ENCODE data around the gene ANAPC15. TPM values are rescaled to one million over a fixed set of nuclear protein-coding genes. Genes with fewer than 3 reads are reported as not detected.

The ANAPC15 gene
- 13.7 and 32.2 TPM in 2 replicates for total RNA-seq

DNA sequence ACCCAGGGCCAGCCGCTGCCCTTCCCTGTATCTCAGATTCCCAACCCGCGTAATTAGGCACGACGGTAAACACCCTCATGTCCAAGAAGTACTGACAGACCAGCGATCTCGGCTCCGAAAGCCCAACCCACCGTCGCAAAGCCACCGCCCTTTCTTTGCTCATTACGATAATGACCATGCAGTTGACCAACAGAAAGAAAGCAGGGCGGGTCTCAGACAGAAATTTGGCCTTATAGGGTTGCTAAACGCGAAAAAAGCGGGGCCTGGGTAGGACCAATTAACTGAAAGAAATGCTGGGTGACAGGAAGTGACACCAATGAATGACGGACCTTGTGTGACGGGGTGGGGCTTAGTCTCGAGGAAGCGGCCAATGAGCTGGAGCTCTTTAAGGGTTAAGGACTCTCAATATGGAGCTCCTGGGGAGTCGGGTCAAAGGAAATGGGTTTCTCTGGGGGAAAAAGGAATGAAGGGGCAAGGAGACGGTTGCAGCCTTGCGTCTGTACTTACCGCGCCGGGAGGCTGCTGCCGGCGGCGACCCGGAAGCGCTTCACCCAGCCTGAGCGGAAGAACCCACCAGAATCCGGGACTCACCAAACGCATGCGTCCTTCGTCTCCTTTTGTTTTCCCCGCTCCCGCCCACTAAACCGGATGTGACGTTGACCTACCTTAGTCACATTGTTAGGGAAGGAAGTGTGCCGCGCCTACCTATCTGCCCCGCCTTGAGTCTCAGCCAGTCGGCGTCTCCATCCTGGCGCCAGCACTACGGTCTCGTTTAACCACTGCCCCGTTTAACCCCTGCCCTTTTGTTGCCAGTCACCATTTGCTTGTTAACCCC is at the start of gene ANAPC15:
TSS of gene ANAPC15 (minus strand) at position 553 of the 835 bp plus-strand sequence. CDS start 1,419 bp downstream, outside the sequence.

DNA sequence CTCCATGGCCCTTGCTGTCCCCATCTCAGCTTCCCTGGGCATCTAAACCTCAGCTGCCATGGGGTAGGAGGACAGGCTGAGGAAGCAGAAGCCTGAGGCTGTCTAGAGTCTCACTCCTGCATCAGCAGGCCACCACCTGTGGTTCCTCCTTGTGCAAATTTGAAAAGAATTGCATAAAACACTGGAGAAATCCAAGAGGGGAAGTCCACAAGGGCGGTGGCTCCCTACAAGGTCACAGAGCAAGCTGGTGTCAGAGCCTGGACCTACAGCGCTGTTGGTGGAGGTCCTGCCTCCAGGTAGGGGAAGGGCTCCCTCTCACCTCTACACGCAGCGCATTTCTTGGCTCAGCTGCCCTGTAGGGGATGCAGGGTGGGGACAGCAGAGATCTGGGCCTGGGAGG is 23.0 kb upstream of the ANAPC15 start, which contains the start of gene FOLR3:
TSS of gene FOLR3 (plus strand) at position 253 of the 400 bp plus-strand sequence. CDS start 228 bp downstream, outside the sequence.

DNA sequence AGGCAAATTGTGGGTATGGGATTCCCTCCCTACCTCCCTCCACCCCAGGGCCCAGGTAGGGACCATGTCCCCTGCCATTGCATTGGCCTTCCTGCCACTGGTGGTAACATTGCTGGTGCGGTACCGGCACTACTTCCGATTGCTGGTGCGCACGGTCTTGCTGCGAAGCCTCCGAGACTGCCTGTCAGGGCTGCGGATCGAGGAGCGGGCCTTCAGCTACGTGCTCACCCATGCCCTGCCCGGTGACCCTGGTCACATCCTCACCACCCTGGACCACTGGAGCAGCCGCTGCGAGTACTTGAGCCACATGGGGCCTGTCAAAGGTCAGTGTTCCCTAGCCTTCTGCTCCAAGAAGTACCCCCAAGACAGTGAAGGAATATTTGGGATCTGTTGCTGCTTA is 6.6 kb downstream of the ANAPC15 start, which contains the start of gene TOMT:
TSS of gene TOMT (plus strand) at position 37 of the 400 bp plus-strand sequence. CDS start at position 65, 28 bp downstream.

DNA sequence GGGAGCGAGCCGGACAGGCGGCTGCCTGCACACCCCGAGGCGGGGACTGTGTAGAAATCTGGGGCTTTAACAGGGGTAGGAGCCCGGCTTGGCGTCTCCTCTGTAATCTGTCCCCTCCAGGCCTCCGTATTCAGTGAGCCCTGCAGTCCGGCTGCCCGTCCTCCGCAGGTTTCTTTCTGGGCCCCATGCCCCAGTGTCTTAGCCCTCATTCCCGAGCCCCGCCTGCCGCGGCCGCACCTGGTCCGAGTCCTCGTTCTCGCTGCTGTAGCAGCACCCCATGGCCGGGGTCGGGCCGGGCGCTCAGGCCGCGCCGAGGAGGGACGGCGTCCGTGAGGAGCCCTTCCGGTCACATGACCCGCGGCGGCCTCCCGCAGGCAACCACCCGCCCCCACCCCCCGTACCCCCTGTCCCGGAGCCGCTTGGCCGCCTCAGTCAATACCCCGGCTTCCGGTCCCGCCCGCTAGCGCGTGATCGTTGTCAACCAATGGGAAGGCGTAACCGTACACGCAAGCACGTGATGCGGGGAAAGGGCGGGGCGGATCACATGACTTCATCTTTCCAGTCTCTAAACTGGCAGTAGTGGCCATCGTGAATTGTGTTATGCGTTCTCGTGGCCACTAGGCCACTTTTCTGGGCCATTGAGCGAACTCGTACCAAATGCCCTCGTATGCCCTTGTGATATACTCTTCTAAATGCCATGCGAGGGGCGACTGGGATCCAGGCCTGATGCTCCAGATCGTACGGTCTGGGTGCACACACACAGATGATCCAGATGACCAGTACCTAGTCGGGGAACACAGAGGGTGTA is 9.3 kb downstream of the ANAPC15 start, which contains the start of gene LAMTOR1:
TSS of gene LAMTOR1 (minus strand) at position 352 of the 808 bp plus-strand sequence. CDS start at position 279, 73 bp downstream.

DNA sequence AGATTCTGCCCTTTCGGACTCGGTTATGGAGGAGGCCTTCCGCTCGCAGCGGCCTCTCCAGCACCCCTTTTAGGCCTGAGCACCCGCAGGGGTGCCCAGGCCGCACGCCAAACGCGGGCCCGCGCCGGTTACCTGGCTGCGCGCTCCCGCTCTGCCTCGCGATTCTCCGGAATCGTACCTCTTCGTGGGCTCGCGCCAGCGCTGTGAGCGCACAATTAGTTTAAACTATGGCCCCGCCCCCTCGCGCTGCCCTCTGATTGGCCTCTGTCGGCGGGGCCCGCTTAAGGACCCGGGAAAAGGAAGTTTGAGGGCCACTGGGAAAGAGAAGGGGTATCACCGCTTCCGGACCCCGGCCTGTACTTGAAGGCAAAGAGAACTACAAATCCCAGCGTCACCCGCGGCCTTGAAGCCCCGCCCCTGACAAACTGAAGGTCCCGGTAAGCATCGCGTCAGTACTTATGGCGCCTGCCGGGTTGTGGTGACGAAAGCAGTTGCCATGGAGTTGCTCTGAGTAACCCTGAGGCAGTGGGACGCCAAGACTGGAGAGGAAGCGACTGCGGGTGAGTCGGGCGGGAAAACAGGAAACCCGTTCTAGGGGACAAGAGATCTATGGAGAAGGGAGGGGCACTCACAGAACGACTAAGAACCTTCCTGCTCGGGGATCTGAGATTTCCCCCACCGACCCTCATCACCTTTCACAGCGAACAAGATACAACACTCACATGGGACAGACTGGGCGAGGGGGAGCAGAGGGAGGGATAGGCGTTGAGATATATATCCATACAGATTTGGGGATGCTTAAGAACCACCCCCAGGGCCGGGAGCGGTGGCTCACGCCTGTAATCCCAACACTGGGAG is 31.9 kb downstream of the ANAPC15 start, which contains the start of the genes LRRC51 and NUMA1:
TSS of gene LRRC51 (plus strand) at position 525 of the 858 bp plus-strand sequence. CDS start 8,234 bp downstream, outside the sequence.
TSS of gene NUMA1 (minus strand) at position 217 of the 858 bp plus-strand sequence. CDS start 44,599 bp downstream, outside the sequence.

Other genes starting within 250 kb of the ANAPC15 start
- not detected in 2 replicates for gene DEFB131B, start 234.2 kb downstream of the ANAPC15 start, total RNA-seq
- 0.70 and 0.77 TPM in 2 replicates for gene XNDC1N, start 184.1 kb downstream of the ANAPC15 start, total RNA-seq
- gene RNF121, start 183.6 kb downstream of the ANAPC15 start, total RNA-seq, result 17.4 and 19.3 TPM in 2 replicates
- 0.23 and 1.0 TPM in 2 replicates for gene IL18BP, start 113.8 kb downstream of the ANAPC15 start, total RNA-seq
- gene NUMA1, start 32.2 kb downstream of the ANAPC15 start, total RNA-seq, result 105 and 128 TPM in 2 replicates
- 2.7 and 3.8 TPM in 2 replicates for gene LRRC51, start 31.8 kb downstream of the ANAPC15 start, total RNA-seq
- gene LAMTOR1, start 9.4 kb downstream of the ANAPC15 start, total RNA-seq, result 111 and 179 TPM in 2 replicates
- not detected in 2 replicates for gene TOMT, start 6.8 kb downstream of the ANAPC15 start, total RNA-seq
- not detected in 2 replicates for gene FOLR3, start 23.0 kb upstream of the ANAPC15 start, total RNA-seq
- gene FOLR1, start 79.4 kb upstream of the ANAPC15 start, total RNA-seq, result 2.5 TPM in 1 of 2 replicates, not detected in the other
- gene FOLR2, start 104.1 kb upstream of the ANAPC15 start, total RNA-seq, result not detected in 2 replicates
- gene INPPL1, start 112.1 kb upstream of the ANAPC15 start, total RNA-seq, result 71.9 and 76.0 TPM in 2 replicates
- not detected in 2 replicates for gene PHOX2A, start 131.5 kb upstream of the ANAPC15 start, total RNA-seq